Measurements from ENCODE around the gene NAV2.

DNA sequence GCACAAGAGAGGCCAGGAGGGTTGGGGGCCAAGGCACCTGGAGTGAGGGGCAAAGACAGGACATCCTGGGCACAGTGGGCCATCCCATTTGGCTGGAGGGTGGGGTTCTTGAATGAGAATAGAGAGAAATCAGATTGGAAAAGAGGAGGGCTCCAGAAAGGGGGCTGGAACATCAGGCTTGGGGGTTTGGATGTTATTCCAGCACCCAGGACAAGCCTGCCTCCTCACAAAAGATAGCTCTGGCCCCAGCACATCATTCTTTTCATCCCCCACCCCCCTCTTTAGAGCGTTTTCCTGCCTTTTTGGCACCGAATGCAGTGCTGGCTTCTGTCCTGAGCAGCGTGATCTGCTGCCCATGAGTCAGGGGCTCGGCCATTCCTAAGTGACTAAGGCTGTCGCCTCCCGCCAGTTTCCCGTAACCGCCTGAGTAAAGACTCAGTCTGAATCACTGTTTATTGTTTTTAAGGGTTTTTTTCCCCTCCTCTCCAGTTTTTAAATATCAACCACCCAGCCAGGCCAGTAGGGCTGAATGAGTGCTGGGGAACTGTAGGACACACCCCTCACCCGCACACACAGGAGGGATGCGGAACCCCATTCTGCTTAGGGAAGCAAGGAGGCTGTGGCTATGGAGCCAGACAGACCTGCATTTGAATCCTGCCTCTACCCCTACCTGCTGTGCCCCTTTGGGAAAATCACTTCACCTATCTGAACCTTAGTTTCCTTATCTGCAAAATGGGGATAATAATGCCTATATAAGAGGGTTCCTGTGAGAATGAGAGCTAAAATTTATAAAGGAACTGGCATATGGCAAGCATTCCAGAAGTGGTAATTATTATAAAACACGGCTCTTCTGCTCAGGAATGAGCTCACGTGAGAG is 32.4 kb upstream of the NAV2 start:
- TF ChIP-seq CTCF (IDR thresholded peaks at IDR 0.05; ENCODE audit: borderline replicate concordance, extremely low read depth, low read length, poor library complexity, severe bottlenecking) (no peak), EZH2 (IDR thresholded peaks at IDR 0.05; ENCODE audit: borderline replicate concordance, low read depth, low read length, severe bottlenecking) (no peak)

All from DND-41 (cell line).